ENCODE data around the gene EFEMP2. TPM values are rescaled to one million over a fixed set of nuclear protein-coding genes. Genes with fewer than 3 reads are reported as not detected.
A peak's percentile ranks its signal among the peaks of the same experiment; 100 is the strongest.
"Not testable (repeated sequence)": the region's sequence is repeated elsewhere in the genome, so short reads cannot be mapped to it uniquely, and the experiment has no call there.

Gene EFEMP2
- polyA plus RNA-seq, 3 donors, result 111 to 137 (median 118) TPM

DNA sequence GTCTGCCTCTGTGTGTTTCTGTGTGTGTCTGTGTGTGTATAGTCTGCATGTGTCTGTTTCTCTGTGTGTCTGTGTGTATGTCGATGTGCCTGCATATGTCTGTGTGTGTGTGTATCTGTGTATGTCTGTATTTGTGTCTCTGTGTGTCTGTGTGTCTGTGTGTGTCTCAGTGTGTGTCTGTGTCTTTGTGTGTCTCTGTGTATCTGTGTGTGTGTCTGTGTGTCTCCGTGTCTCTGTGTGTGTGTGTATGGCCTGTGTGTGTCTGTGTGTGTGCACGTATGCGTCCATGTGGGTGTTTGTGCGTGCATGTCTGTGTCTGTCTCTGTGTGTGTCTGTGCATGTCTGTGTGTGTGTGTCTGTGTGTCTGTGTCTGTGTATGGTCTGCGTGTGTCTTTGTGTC lies 38.4 kb downstream of the EFEMP2 start:
- no peak for DNase-seq

DNA sequence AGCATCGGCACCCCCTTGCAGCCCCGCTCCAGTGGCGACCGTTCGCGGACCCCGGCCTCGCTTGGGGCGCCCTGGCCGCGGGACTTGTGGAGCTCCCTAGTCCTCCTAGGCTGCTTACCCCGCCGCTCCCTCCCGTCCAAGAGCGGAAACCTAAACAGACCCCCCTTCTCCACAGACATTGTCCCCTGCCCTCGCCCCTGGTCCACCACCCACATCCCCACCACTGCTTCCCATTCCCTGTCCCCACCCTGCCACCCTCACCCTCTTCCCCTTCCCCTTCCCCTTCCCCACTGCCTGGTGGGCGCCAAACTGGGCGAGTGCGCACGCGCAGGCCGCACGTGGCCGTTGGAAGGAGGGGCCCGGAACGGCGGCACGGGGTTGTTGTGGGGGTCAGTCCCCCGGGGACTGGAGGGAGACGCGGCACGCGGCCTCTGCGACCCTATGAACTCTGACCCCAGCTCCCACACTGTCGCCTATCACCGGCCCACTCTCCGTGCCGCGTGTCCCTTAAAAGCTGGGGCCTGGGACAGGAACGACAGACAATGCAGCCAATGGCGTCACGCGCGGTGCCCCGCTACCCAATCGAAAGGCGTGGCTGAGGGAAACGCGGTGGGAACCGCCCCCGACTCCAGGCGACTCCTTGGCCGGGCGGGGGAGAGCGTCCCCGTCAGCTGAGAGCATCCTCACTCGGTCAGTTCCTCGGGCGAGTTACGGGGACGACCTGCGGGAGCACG lies 39.1 kb downstream of the EFEMP2 start, which contains the start of gene SNX32:
SNX32 (plus strand) TSS at position 667 of the 734 bp plus-strand sequence. CDS start 103 bp downstream, outside the sequence.
- peak; percentile 95 for DNase-seq

DNA sequence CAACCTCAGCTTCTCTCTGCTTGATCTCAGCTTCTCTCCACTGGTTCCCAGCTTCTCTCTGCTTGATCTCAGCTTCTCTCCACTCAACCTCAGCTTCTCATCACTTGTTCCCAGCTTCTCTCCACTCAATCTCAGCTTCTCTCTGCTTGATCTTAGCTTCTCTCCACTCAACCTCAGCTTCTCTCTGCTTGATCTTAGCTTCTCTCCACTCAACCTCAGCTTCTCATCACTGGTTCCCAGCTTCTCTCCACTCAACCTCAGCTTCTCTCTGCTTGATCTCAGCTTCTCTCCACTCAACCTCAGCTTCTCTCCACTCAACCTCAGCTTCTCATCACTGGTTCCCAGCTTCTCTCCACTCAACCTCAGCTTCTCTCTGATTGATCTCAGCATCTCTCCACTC lies 40.4 kb downstream of the EFEMP2 start:
- not testable (repeated sequence) for DNase-seq

DNA sequence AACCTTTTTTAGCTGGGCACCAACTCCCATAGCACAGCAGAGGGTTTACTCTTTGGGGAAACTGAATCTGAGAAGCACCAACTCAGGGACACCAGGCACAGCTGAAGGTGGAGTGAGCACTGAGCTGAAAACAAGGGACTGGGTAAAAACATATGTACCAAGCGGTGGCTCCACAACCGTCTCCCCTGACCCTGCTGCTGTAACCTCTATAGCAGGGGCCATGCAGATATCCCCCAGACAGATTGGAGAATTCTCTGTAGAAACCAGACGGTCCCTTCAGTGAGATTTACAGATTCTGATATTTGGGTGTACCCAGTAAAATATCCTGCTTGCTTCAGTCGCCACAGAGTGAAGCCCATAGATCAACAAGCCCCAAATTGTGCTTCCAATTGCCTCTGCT lies 43.1 kb downstream of the EFEMP2 start:
- DNase-seq, result no peak

DNA sequence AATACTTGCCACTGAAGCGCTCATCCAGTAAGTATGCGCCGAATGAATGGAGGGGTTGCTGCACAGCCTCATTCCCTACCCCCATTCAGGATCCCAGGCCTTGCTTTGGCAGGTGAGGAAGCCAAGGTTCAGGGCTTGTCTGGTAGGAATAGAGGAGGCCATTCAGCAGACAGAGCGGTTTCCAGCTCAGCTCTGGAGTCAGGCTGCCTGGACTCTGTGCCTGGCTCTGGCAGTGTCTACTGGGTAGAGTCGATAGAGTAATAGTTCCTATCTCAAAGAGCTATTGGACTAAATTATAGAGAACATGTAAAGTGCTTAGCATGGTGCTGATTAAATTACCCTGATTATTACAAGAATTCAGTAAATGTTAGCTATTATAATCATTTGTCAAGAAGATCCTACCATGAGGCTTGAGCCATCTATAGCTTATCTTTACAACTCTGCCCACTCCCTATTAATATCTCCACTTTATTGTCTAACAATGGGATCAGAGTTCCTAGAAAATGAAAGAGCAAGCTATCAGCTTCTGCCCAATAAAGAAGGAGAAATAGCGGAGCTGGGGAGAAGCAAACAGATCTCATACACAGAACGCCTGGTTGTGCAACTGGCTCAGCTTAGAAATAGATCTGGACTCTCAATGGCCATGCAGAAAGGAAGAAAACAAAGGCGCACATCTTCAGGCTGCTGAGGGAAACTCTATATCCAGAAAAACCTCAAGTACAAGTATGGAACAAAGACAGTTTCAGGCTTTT lies 45.4 kb downstream of the EFEMP2 start:
- no peak for DNase-seq

DNA sequence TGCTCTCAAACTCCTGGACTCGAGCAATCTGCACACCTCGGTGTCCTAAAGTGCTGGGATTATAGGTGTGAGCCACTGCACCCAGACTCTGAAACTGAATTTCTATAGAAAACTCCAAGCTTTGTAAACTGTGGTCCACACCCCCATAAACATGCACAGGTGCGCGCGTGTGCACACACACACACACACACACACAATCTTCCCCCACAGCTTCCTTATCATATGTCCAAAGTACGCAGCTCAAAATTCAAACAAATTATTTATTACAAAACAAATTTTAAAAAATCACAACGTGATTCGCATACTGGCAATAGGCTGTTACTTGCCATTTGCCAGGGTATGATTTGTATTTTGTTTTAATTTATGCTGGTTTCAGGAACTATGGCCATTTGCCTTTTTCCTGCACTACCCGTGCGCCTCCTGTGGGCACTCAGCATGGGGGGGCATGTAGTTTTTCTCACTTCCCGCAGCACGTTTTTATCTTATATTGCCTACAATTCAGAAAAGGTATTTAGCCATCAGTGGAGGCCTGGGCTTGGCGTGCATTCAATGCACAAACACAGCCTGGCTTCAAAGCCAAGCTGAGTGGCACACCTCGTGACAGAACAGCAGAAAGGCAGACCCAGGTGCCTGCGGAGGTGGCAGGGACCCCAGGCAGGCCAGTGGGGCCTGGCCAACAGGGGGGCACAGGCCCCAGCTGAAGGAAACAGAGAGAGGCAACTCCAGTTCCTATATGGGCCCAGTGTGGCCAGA lies 49.6 kb downstream of the EFEMP2 start:
- DNase-seq, result no peak

DNA sequence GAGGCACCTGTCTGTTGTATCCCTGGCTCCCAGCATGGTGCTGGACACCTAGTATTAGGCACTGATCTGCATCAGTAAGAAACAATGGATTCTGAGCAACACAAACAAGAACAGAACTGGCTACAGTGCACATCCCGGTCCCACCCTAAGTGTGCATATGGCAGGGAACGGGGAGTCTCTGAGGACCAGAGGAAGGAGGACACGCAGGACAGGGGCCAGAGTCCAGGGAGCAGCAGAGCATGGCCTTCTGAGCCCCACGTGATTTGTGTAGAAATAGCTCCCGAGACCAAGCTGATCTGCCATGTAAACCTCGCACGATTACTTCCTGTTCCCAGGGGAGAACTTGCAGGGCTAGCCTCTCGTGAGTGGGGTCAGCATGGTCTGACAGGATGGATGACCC lies 51.5 kb downstream of the EFEMP2 start:
- peak; percentile 9 for DNase-seq

DNA sequence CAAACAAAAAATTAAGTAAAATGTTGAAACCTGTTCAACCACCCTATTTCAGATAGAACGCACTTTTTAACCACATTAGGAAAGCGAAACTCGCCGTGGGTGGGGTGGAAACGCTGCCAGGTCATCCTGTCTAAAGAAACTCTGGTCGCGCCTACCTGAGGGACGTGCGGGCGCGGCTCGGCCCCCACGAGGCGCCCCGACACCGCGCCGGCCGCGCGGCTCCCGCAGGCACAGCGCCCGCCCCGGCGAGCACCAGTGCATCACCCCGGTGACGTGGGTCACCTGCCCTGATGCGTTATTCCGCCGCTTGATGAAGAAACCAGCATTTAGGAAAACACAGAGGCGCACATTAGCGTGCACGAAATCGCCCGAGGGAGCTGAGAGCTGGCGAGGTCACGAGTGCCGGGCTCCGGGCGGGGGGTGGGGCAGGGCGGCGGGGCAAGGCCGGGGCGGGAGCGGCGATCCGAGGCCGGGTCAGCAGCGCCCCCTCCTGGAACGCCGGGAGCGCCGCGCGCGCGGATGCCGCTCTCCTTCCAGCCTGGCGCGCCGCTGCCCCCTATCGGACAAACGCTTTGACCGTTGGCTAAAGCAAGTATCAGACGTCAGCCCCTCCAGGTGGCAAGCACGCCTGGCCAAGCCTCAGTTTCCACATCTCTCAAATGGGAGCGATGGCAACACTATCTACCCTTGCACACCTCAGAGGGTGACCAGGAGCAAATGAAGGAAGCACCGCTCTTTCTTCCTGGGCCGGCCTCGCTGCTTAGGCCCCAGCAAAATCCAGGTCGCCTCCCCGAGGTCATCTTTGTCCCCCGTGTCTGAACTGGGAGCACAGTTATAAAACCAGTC lies 54.5 kb downstream of the EFEMP2 start:
- DNase-seq, result peak; percentile 90

DNA sequence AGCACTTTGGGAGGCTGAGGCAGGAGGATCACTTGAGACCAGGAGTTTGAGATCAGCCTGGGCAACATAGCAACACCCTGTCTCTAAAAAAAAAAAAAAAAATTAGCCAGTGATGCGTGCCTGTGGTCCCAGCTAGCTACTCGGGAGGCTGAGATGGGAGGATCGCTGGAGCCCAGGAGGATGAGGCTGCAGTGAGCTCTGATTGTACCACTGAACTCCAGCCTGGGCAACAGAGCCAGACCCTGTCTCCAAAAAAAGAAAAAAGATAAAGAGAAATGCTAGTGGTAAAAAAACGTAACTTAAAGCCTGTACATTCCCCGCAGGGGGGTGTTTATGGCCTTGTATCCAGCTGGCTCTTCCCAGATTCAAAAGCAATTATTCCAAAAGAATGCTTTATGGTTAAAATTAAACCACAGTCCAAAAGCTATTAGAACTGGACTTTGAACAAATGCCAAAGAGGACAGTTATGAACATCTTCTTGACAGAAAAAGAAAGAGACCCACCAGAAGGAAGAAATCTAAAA lies 55.2 kb downstream of the EFEMP2 start:
- peak; percentile 55 for DNase-seq

DNA sequence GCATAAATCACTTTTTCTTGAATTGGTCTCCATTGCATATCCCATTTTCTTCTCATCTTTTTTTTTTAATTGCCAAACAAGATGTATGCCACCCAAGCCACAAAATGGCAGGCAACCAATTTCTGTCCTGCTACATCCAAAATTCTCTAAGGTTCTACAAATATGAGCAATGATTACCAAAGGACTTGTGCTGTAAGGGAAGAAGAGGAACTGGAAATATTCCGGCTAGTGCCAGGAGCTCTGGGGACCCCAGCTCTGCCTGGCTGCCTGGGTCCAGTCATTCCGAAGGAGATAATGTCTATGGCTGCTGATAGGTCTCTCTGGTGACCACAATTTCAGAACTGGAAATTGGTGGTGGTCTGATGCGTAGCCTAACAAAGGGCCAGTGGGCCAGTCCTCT lies 55.9 kb downstream of the EFEMP2 start:
- DNase-seq, result no peak

Other genes starting within 250 kb of the EFEMP2 start
- gene SIPA1, start 234.7 kb downstream of the EFEMP2 start, polyA plus RNA-seq (ENCODE audit: insufficient read length in 3 of 3), result 10 to 100 TPM; 24.1 to 34.5 (median 34.3) TPM
- 10 to 100 TPM; 54.3 to 60.4 (median 60.4) TPM for gene RELA, start 209.9 kb downstream of the EFEMP2 start, polyA plus RNA-seq (ENCODE audit: insufficient read length in 3 of 3)
- gene KAT5, start 160.5 kb downstream of the EFEMP2 start, polyA plus RNA-seq (ENCODE audit: insufficient read length in 3 of 3), result 10 to 100 TPM; 73.1 to 83.6 (median 73.5) TPM
- 10 to 100 TPM; 46.8 to 53.6 (median 51.3) TPM for gene RNASEH2C, start 152.0 kb downstream of the EFEMP2 start, polyA plus RNA-seq (ENCODE audit: insufficient read length in 3 of 3)
- gene AP5B1, start 91.8 kb downstream of the EFEMP2 start, polyA plus RNA-seq (ENCODE audit: insufficient read length in 3 of 3), result 10 to 100 TPM in 2 of 3 donors, 1 to 10 TPM in 1; 7.9 to 10.9 (median 10.8) TPM
- 10 to 100 TPM; 14.6 to 17.3 (median 17.1) TPM for gene OVOL1, start 85.7 kb downstream of the EFEMP2 start, polyA plus RNA-seq (ENCODE audit: insufficient read length in 3 of 3)
- gene SNX32, start 38.8 kb downstream of the EFEMP2 start, polyA plus RNA-seq (ENCODE audit: insufficient read length in 3 of 3), result 1 to 10 TPM; 2.1 to 3.3 (median 2.3) TPM
- gene CFL1, start 14.6 kb downstream of the EFEMP2 start, polyA plus RNA-seq (ENCODE audit: insufficient read length in 3 of 3), result 100 to 1,000 TPM; 739 to 933 (median 787) TPM
- gene MUS81, start 12.4 kb downstream of the EFEMP2 start, polyA plus RNA-seq (ENCODE audit: insufficient read length in 3 of 3), result 10 to 100 TPM; 50.2 to 59.8 (median 53.4) TPM
- gene CTSW, start 7.0 kb upstream of the EFEMP2 start, polyA plus RNA-seq (ENCODE audit: insufficient read length in 3 of 3), result 1 to 10 TPM in 2 of 3 donors, under 1 TPM in 1; 0.73 to 1.5 (median 1.5) TPM
- 10 to 100 TPM; 86.5 to 95.6 (median 94.2) TPM for gene FIBP, start 15.7 kb upstream of the EFEMP2 start, polyA plus RNA-seq (ENCODE audit: insufficient read length in 3 of 3)
- 10 to 100 TPM; 10.6 to 20.8 (median 13.6) TPM for gene CCDC85B, start 17.9 kb upstream of the EFEMP2 start, polyA plus RNA-seq (ENCODE audit: insufficient read length in 3 of 3)
- gene FOSL1, start 27.6 kb upstream of the EFEMP2 start, polyA plus RNA-seq (ENCODE audit: insufficient read length in 3 of 3), result under 1 TPM in 1 of 3 donors, not detected in 2; 0.14 TPM
- gene C11orf68, start 46.3 kb upstream of the EFEMP2 start, polyA plus RNA-seq (ENCODE audit: insufficient read length in 3 of 3), result 10 to 100 TPM; 35.3 to 46.2 (median 44.4) TPM
- gene DRAP1, start 46.6 kb upstream of the EFEMP2 start, polyA plus RNA-seq (ENCODE audit: insufficient read length in 3 of 3), result 100 to 1,000 TPM in 1 of 3 donors, 10 to 100 TPM in 2; 82.5 to 112 (median 93.0) TPM
- under 1 TPM in 2 of 3 donors, not detected in 1; 0.18 to 0.28 TPM for gene TSGA10IP, start 72.7 kb upstream of the EFEMP2 start, polyA plus RNA-seq (ENCODE audit: insufficient read length in 3 of 3)
- 10 to 100 TPM; 50.1 to 57.6 (median 55.5) TPM for gene SART1, start 88.9 kb upstream of the EFEMP2 start, polyA plus RNA-seq (ENCODE audit: insufficient read length in 3 of 3)
- gene EIF1AD, start 129.4 kb upstream of the EFEMP2 start, polyA plus RNA-seq (ENCODE audit: insufficient read length in 3 of 3), result 10 to 100 TPM; 27.9 to 29.9 (median 28.2) TPM
- gene BANF1, start 129.7 kb upstream of the EFEMP2 start, polyA plus RNA-seq (ENCODE audit: insufficient read length in 3 of 3), result 100 to 1,000 TPM; 243 to 285 (median 271) TPM
- not detected for gene CST6, start 139.2 kb upstream of the EFEMP2 start, polyA plus RNA-seq (ENCODE audit: insufficient read length in 3 of 3)
- not detected for gene CATSPER1, start 153.7 kb upstream of the EFEMP2 start, polyA plus RNA-seq (ENCODE audit: insufficient read length in 3 of 3)
- 1 to 10 TPM; 5.4 to 6.4 (median 6.1) TPM for gene GAL3ST3, start 176.4 kb upstream of the EFEMP2 start, polyA plus RNA-seq (ENCODE audit: insufficient read length in 3 of 3)
- 100 to 1,000 TPM; 229 to 250 (median 238) TPM for gene SF3B2, start 179.6 kb upstream of the EFEMP2 start, polyA plus RNA-seq (ENCODE audit: insufficient read length in 3 of 3)
- gene PACS1, start 197.5 kb upstream of the EFEMP2 start, polyA plus RNA-seq (ENCODE audit: insufficient read length in 3 of 3), result 10 to 100 TPM; 46.0 to 53.7 (median 49.2) TPM

Data from renal pelvis (tissue), 4 donors.